HG03571 (cell line): ENCODE data around the gene PTGER4.
A peak's percentile ranks its signal among the peaks of the same experiment; 100 is the strongest.
"Not testable (repeated sequence)": the region's sequence is repeated elsewhere in the genome, so short reads cannot be mapped to it uniquely, and the experiment has no call there.

Experiments
- ATAC-seq: cut with Tn5 transposase; IDR thresholded peaks from one replicate; pipeline ENCODE4 v1.9.1; 2021; ENCODE audit not compliant: unreplicated experiment

The PTGER4 gene

GRCh38 chr5:40679913-40680681, at the start of gene PTGER4:
TSS of gene PTGER4 (plus strand) at chr5:40679915. CDS start at chr5:40680994, 1,079 bp downstream.
- ATAC-seq, result peak; percentile 26

GRCh38 chr5:40630126-40630525, 49.6 kb upstream of the PTGER4 start:
- no peak for ATAC-seq

GRCh38 chr5:40631236-40631635, 48.5 kb upstream of the PTGER4 start:
- no peak for ATAC-seq

- ATAC-seq, result no peak
Measured at GRCh38 chr5:40634154-40634553, 45.6 kb upstream of the PTGER4 start.

- no peak for ATAC-seq
Measured at GRCh38 chr5:40634593-40634992, 45.1 kb upstream of the PTGER4 start.

DNA sequence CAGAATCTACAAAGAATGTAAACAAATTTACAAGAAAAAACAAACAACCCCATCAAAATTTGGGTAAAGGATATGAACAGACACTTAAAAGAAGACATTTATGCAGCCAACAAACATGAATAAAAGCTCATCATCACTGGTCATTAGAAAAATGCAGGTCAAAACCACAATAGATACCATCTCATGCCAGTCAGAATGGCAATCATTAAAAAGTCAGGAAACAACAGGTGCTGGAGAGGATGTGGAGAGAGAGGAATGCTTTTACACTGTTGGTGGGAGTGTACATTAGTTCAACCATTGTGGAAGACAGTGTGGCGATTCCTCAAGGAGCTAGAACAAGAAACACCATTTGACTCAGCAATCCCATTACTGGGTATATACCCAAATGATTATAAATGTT, 40.2 kb upstream of the PTGER4 start:
- ATAC-seq, result not testable (repeated sequence)

GRCh38 chr5:40646266-40646665, 33.4 kb upstream of the PTGER4 start:
- ATAC-seq, result no peak

DNA sequence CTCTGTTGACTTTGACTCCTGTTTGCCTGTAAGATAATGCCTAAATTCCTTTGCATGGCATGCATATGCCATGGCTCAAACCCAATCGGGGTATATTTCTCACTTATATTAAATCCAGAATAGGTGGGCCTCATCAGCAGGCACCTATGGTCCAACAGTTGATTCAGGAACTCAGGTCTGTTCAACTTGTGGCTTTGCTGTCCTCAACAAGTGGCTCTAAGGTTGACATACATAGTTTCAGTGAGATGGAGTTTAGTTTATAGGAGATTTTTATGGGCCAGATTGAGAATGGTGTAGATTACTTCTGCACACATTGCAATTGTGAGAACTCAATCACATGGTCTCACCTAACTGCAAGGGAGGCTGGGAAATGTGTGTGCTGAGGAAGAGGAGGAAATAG, 31.6 kb upstream of the PTGER4 start:
- ATAC-seq, result no peak

DNA sequence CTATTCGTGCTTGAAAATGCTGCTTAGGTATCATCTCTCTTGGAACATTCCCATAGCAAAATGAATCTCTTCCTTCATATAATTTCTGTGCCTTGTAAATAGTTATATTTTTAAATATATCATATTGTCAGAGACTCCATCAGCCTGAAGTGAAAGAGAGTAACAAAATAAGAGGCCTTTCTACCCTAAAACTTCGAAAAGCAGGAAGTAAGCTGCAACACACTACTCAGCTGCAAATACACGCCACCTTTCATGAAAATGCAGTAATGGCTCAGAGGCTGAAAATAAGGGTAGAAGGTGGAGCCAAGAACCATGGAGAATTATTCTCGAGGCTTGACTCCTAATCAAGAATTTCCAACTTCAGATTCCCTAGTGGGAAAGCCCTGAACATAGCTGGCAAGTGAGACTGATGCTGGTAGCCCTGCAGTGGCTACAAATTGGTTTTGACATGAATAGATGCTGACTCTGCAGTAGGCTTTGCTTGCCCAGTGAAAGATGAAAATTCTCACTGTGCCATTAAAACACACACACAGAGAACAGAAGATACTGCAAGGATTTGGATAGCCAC, 30.2 kb upstream of the PTGER4 start:
- ATAC-seq, result no peak

- no peak for ATAC-seq
Measured at GRCh38 chr5:40651201-40651600, 28.5 kb upstream of the PTGER4 start.

DNA sequence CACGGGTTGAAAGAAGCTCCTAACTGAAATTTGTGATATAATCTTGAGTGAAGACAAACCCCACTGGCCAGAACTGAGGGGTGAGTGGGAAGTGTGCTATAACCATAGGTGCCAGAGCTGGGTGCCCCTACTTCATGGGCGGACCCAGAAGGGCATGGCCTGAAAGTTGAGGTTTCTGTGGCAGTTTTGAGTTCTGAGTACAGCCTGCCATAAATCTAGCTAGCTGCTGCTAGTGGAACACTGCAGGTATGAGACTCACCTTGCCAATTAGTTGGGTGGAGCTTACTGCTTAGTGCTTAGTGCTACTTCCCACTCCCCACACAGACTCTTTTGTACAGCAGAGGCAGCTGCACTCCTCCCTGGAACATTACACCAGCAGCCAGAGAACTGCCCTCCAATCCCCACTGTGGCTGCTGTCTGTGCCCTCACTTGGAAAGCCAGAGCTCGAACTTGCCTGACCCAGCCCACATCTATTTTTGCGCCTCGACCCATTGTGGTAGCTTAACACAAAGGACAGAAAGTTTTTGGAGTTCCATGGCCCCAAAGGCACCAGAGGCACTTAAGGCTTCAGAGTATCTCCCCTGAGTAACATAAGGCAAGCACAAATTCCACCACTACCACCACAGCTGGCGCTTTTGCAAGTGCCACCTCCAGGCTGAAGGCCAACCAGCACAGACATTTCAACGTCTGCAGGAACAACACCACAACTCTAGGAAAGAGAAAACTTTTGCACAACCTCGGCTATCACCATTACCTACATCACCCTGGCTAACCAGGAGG, 27.1 kb upstream of the PTGER4 start:
- no peak for ATAC-seq

GRCh38 chr5:40653221-40654022, 26.3 kb upstream of the PTGER4 start:
- ATAC-seq, result no peak

DNA sequence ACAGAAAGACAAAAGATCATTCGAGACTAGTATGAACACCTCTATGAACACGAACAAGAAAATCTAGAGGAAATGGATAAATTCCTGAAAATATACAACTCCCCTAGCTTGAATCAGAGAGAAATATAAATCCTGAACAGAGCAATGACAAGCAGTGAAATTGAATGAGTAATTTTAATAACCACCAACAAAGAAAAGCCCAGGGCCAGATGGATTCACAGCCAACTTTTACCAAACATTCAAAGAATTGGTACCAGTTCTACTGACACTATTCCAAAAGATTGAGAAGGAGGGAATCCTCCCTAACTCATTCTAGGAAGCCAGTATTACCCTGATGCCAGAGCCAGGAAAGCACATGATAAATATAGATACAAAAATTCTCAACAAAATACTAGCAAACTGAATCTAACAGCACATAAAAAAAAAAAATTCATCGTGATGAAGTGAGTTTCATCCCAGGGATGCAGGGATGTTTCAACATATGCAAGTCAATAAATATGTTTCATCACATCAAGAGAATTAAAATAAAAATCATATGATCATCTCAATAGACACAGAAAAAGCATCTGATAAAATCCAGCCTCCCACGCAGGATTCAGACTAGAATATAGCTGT, 25.2 kb upstream of the PTGER4 start:
- no peak for ATAC-seq

DNA sequence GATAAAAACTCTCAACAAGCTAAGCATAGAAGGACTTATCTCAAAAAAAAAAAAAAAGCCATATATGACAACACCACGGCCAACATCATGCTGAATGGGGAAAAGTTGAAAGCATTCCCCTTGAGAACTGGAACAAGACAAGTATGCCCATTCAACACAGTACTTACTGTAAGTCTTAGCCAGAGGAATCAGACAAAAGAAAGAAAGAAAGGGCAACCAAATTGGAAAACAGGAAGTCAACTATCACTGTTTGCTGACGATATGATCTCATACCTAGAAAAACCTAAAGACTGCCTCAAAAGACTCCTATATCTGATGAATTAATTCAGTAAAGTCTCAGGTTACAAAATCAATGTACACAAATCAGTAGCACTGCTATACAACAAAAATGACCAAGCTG, 24.6 kb upstream of the PTGER4 start:
- ATAC-seq, result no peak

- ATAC-seq, result not testable (repeated sequence)
Measured at GRCh38 chr5:40656091-40656490, 23.6 kb upstream of the PTGER4 start.

DNA sequence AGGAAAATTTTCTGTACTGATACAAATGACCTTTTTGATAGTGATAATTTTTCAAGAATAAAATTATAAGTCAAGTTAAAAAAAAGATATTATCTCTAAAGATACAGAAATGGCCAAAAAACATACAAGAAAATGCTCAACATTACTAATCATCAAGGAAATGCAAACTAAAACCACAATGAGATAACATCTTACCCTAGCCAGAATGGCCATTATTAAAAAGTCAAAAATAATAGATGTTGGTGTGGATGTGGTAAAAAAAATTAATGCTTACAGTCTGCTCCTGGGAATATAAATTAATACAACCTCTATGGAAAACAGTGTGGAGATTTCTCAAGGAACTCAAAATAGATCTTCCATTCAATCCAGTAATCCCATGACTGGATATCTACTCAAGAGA, 22.9 kb upstream of the PTGER4 start:
- ATAC-seq, result no peak

DNA sequence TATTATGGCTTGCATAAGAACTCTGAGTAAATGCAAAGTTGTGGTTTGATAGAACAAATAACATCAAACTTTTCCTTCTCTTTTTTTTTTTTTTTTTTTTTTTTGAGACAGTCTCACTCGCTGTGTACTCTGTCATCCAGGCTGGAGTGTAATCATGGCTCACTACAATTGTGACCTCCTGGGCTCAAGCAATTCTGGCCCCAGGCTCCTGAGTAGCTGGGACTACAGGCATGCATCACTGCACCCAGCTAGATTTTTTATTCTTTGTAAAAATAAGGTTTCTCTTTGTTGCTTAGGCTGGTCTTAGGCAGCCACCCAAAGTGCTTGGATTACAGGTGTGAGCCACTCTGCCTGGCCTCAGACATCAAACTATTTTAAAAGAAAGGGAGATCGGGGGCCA, 19.0 kb upstream of the PTGER4 start:
- ATAC-seq, result no peak

DNA sequence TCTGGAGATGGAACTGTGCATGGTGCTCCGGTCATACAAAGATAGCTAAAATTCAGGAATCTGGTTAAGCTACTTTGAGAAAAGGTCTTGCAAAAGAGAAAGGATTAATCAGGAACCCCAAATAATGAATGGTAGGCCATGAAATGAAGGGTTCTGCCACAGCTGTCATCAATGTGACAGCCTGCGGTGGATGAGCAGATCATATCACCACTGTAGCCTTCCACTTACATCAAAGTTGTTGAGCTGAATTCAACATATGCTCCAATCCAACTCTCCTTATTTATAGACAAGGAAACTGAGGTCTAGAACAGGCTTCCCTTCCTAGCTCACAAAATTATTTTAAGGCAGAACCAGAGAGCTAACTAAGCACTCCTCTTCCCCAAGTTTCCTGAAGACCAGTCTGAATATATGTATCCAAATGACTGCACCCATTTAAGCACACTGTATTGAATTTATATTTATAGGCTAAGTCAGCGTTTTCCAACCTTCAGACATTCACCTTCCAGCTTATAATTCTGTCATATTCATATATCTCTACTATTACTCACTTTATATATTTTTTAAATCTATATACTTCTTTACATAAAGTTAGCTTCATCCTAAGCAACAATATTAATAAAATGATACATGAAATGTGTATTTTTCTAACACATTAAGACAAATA, 13.9 kb upstream of the PTGER4 start:
- ATAC-seq, result no peak

DNA sequence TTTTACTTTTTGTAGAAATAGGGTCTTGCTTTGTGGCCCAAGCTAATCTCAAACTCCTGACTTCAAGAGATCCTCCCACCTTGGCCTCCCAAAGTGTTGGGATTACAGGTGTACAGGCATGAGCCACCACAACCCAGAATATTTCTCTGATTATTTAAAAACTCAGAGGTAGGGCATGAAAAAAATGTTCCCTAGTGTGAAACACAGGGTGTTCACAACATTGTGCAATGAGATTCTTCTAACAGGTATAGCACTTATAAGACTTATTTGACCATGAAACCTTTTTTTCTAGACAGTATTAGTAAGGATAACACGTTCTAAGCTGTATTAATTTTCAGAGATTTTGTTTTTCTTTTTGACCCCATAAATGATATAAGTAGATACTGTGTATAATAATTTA, 13.1 kb upstream of the PTGER4 start:
- no peak for ATAC-seq

DNA sequence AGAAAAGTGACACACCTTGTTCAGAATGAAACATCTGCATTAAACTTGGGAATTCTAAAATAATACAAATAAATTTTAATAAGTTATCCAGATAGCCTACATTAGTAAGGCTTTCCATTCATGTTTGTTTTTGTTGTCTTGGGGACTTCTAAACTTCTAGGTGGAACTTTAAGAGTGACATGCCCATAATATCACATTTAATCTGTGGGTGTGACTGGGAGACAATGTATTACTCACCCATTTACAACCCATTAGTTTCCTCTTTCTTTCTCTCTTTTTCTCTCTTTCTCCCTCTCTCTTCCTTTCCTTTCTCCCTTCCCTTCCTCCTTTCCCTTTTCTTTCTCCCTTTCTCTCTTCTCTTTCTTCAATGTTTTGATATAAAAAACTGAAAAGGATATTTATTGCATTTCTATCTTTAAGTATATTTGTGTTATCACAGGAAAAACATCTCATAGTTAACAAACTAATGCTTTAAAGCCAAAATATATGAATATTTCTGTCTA, 12.5 kb upstream of the PTGER4 start:
- no peak for ATAC-seq
